HG03135 (cell line): ENCODE results near the gene CACNB3.
A peak's percentile ranks its signal among the peaks of the same experiment; 100 is the strongest.
"Not testable (repeated sequence)": the region's sequence is repeated elsewhere in the genome, so short reads cannot be mapped to it uniquely, and the experiment has no call there.

Source experiments
- ATAC-seq: cut with Tn5 transposase; IDR thresholded peaks from one replicate; pipeline ENCODE4 v1.9.1; 2021; ENCODE audit warnings: mild to moderate bottlenecking, moderate library complexity; ENCODE audit not compliant: unreplicated experiment

The CACNB3 gene

GRCh38 chr12:48816143-48816854, 2.0 kb upstream of the CACNB3 start:
- no peak for ATAC-seq

DNA sequence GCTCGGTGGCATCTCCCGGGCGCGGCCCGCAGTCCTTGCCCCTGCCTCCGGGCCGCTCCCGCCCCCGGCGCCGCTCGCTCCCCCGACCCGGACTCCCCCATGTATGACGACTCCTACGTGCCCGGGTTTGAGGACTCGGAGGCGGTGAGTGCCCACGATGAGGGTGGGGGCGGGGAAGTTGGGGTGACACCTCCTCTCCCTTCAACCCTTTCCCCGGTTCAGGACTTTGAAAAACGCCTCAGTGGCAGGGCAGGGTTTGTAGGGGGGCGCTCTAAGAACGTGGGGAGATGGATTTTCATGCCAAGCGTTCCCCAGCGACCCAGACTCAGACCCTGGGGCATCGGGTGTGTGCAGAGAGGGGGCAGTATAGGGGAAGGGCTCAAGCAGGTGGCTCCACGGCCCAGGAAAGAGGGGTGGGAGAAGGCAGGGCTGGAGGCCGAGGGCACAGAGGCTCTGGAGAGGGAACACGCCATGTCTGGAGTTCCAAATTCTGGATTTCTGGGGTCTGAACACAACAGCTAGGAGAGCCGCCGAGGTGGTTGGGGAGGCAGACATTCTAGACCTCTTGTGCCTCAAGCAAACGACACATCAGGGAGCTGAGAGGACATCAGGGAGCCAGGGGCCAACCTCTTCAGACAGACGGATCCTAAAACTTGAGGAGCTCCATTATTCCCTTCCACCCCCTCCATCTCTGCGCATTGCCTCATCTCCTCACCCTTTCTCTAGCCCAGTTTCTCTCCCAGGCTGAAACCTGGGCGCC, 715 bp downstream of the CACNB3 start:
- ATAC-seq = no peak

- no peak for ATAC-seq
These were observed 1.9 kb downstream of the CACNB3 start for GRCh38 chr12:48819986-48820725.

- no peak for ATAC-seq
These were observed 3.8 kb downstream of the CACNB3 start for GRCh38 chr12:48822139-48822538.

GRCh38 chr12:48822711-48823110, 4.4 kb downstream of the CACNB3 start:
- ATAC-seq = no peak

DNA sequence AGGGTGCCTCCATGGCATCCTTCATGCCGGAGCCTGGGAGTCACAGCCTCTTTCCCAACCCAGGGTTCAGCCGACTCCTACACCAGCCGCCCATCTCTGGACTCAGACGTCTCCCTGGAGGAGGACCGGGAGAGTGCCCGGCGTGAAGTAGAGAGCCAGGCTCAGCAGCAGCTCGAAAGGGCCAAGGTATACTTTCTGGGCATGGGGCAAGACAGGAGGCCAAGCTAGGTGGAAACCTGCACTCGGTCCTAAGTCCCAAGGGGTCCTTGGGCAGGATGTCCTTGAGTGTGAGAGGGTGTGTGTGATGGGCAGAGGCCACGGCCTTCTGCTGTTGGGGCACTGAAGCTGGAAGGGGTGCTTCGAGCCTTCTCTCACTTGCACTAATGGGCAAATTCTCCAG, 5.0 kb downstream of the CACNB3 start:
- ATAC-seq = no peak

- no peak for ATAC-seq
These were observed 5.8 kb downstream of the CACNB3 start for GRCh38 chr12:48824112-48824511.

GRCh38 chr12:48824905-48825304, 6.6 kb downstream of the CACNB3 start:
- ATAC-seq = no peak

DNA sequence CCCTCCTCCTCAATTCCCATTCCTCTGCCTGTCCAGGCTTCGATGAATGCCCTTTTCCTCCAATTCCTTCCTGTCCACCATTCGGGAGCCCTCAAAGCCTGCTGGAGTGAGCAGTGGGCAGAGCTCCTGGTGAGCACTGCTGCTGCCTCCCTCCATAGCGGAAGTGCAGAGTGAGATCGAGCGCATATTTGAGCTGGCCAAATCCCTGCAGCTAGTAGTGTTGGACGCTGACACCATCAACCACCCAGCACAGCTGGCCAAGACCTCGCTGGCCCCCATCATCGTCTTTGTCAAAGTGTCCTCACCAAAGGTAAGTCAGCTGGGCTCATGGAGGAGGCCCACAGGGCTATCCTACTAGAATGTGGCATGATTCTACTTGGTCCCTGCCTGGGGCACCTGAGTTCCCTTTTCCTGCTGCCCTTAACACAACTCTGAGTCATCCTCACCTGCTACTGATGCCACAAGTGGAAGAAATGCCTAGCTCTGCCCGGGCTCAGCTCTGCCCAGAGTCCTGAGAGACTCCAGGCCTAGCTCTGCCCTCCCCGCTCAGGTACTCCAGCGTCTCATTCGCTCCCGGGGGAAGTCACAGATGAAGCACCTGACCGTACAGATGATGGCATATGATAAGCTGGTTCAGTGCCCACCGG, 8.0 kb downstream of the CACNB3 start:
- no peak for ATAC-seq

DNA sequence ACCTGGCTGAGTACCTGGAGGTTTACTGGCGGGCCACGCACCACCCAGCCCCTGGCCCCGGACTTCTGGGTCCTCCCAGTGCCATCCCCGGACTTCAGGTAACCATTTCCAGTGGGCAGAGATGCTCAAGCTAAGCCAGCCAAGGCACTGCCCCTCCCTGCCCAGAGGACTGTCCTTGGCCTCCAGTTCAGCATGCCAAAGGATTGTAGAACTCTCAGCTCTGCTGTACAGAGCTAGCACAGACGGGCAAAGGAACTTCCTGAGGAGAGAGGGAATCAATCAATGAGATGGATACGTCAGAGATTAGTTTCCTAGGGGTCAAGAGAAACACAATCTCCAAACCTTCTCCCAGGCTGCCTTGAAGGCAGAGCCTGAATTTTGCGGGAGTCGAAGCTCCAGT, 8.7 kb downstream of the CACNB3 start:
- no peak for ATAC-seq

DNA sequence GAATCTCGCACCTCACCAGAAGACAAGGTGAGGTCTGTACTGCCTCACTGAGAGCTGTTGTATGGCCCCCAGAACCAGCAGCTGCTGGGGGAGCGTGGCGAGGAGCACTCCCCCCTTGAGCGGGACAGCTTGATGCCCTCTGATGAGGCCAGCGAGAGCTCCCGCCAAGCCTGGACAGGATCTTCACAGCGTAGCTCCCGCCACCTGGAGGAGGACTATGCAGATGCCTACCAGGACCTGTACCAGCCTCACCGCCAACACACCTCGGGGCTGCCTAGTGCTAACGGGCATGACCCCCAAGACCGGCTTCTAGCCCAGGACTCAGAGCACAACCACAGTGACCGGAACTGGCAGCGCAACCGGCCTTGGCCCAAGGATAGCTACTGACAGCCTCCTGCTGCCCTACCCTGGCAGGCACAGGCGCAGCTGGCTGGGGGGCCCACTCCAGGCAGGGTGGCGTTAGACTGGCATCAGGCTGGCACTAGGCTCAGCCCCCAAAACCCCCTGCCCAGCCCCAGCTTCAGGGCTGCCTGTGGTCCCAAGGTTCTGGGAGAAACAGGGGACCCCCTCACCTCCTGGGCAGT, 9.3 kb downstream of the CACNB3 start:
- no peak for ATAC-seq

- no peak for ATAC-seq
These were observed 10.0 kb downstream of the CACNB3 start for GRCh38 chr12:48828293-48828692.

GRCh38 chr12:48828841-48829575, 10.7 kb downstream of the CACNB3 start:
- no peak for ATAC-seq

DNA sequence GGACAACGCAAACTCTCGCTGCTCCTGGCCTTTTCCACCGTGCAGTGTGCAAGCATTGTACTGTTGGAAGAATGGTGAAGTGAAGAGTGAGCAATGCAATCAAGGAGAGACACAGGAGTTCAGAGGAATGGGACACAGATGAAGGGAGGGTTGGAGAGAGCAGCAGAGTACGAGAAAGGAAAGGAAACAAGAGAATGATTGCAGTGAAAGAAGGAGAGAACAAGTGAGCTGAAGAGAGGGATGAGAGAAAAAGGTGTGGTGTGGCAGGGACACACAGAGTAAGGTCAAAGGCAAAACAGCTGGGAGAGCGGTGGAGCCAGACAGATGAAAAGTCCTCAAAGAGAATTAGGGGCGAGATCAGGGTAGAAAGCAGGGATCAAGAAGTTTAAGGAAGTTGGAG, 13.0 kb downstream of the CACNB3 start:
- no peak for ATAC-seq

DNA sequence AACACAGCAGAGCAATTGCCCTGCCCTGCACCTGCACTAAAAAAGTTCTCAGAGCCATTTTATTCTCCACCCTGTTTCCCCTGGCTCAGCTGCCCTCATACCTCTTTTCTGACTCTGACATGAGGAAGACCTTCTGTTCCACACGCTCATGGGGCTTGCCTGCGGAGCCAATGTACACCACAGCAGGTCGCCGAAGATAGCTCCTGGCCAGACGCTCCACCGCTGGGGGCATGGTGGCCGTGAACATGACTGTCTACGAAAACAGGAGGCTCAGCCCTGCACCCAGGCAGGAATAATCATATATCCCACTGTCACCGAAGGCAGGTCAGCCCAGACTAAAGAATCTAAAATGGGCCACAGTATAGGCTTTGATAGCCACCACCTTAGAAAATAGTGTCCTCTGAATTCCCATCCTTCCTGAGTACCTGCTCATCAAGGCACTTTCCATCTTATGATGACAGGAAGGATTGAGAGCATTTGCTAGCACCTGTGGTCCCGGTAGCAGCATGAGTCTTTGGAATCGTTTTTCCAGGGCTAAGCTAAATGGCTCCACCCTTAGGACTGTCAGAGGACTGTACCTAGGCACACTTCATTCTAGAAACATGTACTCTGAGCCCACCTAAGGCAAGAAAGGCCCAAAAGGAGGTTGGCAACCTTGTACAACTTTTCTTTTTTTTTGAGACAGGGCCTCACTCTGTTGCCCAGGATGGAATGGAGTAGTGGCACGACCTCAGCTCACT, 14.2 kb downstream of the CACNB3 start:
- ATAC-seq = no peak

GRCh38 chr12:48838048-48838447, 19.8 kb downstream of the CACNB3 start:
- no peak for ATAC-seq

DNA sequence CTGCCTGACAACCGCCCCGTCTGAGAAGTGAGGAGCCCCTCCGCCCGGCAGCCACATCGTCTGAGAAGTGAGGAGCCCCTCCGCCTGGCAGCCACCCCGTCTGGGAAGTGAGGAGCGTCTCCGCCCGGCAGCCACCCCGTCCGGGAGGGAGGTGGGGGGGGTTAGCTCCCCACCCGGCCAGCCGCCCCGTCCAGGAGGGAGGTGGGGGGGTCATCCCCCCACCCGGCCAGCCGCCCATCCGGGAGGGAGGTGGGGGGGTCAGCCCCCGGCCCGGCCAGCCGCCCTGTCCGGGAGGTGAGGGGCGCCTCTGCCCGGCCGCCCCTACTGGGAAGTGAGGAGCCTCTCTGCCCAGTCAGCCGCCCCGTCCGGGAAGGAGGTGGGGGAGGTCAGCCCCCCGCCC, 23.7 kb downstream of the CACNB3 start:
- not testable (repeated sequence) for ATAC-seq

GRCh38 chr12:48851883-48852733, 33.8 kb downstream of the CACNB3 start, which contains the start of gene DDX23:
TSS of gene DDX23 (minus strand) at chr12:48852163. CDS start at chr12:48845782, 6,381 bp downstream.
- ATAC-seq = peak; percentile 97
